H1 (cell line): ENCODE measurements around the gene ZMIZ1. TPM values are rescaled to one million over a fixed set of nuclear protein-coding genes. Genes with fewer than 3 reads are reported as not detected.

ENCODE experiments used
- CTCF ChIA-PET: fragments of 300-600 bp; sonication (Branson Sonifier 250); formaldehyde crosslinking; loops from one replicate; lab custom pipeline; 2021; ENCODE audit not compliant: partially characterized antibody; lab: Charles Lee
- POLR2A ChIA-PET: fragments of 300-600 bp; sonication (Branson Sonifier 250); formaldehyde crosslinking; loops from one replicate; lab custom pipeline; 2021; ENCODE audit warnings: inconsistent platforms; ENCODE audit not compliant: partially characterized antibody; lab: Charles Lee
- DNase-seq, 2 experiments: peaks; one replicate each; pipeline versions ENCODE4 v3.0.0 to v3.0.0-alpha.2; 2010 to 2022; ENCODE audit warnings: low spot score in 2 of 2, low read depth in 1 of 2, mixed read lengths in 1 of 2
- FAIRE-seq: peaks from 2 replicates; lab custom pipeline; 2011; peaks lifted over from hg19 to GRCh38; lab: Jason Lieb, UNC
- H2AFZ ChIP-seq: 2 replicates; pipeline ENCODE4 v1.8.1; 2012; ENCODE audit warnings: low read length, inconsistent platforms
- H2AK5ac ChIP-seq: 2 replicates; pipeline ENCODE4 v1.6.1; 2013; ENCODE audit warnings: low read depth, low read length
- H2BK120ac ChIP-seq: replicated peaks from 2 replicates; pipeline ENCODE3; 2013; ENCODE audit warnings: low read depth, low read length, inconsistent platforms
- H2BK12ac ChIP-seq: 2 replicates; pipeline ENCODE4 v1.6.1; 2013; ENCODE audit warnings: low read depth, low read length
- H2BK15ac ChIP-seq: 2 replicates; pipeline ENCODE4 v1.6.1; 2013; ENCODE audit warnings: low read length
- H2BK20ac ChIP-seq: 2 replicates; pipeline ENCODE4 v1.6.1; 2013; ENCODE audit warnings: low read length
- H2BK5ac ChIP-seq: 2 replicates; pipeline ENCODE4 v1.6.1; 2013; ENCODE audit warnings: low read depth, low read length
- H3K14ac ChIP-seq: 2 replicates; pipeline ENCODE4 v1.6.1; 2013; ENCODE audit warnings: inconsistent platforms; ENCODE audit not compliant: insufficient read length
- H3K18ac ChIP-seq: 2 replicates; pipeline ENCODE4 v1.6.1; 2013; ENCODE audit warnings: low read length; ENCODE audit errors: extremely low read depth
- H3K23ac ChIP-seq: 2 replicates; pipeline ENCODE4 v1.6.1; 2013; ENCODE audit warnings: inconsistent platforms; ENCODE audit not compliant: insufficient read length
- H3K23me2 ChIP-seq: 2 replicates; pipeline ENCODE4 v1.6.1; 2013; ENCODE audit warnings: low read depth, low read length
- H3K27ac ChIP-seq: 2 replicates; pipeline ENCODE4 v1.6.1; 2011; ENCODE audit warnings: low read depth, low read length, inconsistent platforms
- H3K27me3 ChIP-seq, 4 experiments: replicated peaks in 1 of 4; 1 replicate in 1 of 4; 2 replicates in 3 of 4; pipeline versions ENCODE4 v1.6.1 to v1.8.1; 2011 to 2013; ENCODE audit warnings: low read length in 3 of 4, mild to moderate bottlenecking in 3 of 4, inconsistent platforms in 2 of 4, mixed read lengths in 2 of 4, moderate library complexity in 1 of 4; ENCODE audit not compliant: control insufficient read depth in 3 of 4, insufficient read depth in 3 of 4; ENCODE audit errors: extremely low read depth in 1 of 4
- H3K36me3 ChIP-seq, 4 experiments: 2 replicates each; pipeline versions ENCODE4 v1.6.1 to v1.8.1; 2011 to 2013; ENCODE audit warnings: mild to moderate bottlenecking in 4 of 4, low read length in 3 of 4, moderate library complexity in 2 of 4, control low read depth in 1 of 4, inconsistent platforms in 1 of 4; ENCODE audit not compliant: insufficient read depth in 4 of 4, control insufficient read depth in 2 of 4
- H3K4ac ChIP-seq: replicated peaks from 2 replicates; pipeline ENCODE3; 2013; ENCODE audit warnings: low read length, low read depth, mixed read lengths, inconsistent platforms; ENCODE audit not compliant: insufficient read length
- H3K4me1 ChIP-seq, 4 experiments: replicated peaks in 1 of 4; 1 replicate in 1 of 4; 2 replicates in 3 of 4; pipeline versions ENCODE4 v1.6.1 to v1.8.1; 2011 to 2013; ENCODE audit warnings: low read length in 3 of 4, inconsistent platforms in 2 of 4, mixed read lengths in 1 of 4; ENCODE audit not compliant: insufficient read depth in 4 of 4, control insufficient read depth in 3 of 4
- H3K4me2 ChIP-seq, 2 experiments: 2 replicates each; pipeline versions ENCODE4 v1.6.1 to v1.8.1; 2011 to 2013; ENCODE audit warnings: low read depth in 2 of 2, low read length in 2 of 2, control low read depth in 1 of 2, inconsistent platforms in 1 of 2, mild to moderate bottlenecking in 1 of 2; ENCODE audit not compliant: insufficient read depth in 1 of 2
- H3K4me3 ChIP-seq, 4 experiments: fragments of 200-600, 300-600 bp in 1 of 4; sonication (generic), shearing (Covaris generic), sonication (Bioruptor Twin) in 1 of 4; 2 replicates each; pipeline versions ENCODE4 v1.5.1 to v1.8.1; 2011 to 2016; ENCODE audit warnings: low read length in 4 of 4, low read depth in 3 of 4, control low read depth in 2 of 4, inconsistent platforms in 2 of 4, mild to moderate bottlenecking in 2 of 4, mixed read lengths in 1 of 4, moderate library complexity in 1 of 4; ENCODE audit not compliant: insufficient read depth in 2 of 4; ENCODE audit errors: extremely low read depth in 1 of 4
- H3K56ac ChIP-seq: replicated peaks from 2 replicates; pipeline ENCODE3; 2013; ENCODE audit warnings: low read depth, mild to moderate bottlenecking, mixed read lengths, low read length, inconsistent platforms; ENCODE audit not compliant: insufficient read length
- H3K79me1 ChIP-seq: 2 replicates; pipeline ENCODE4 v1.6.1; 2013; ENCODE audit warnings: low read depth, low read length, control low read depth
- H3K79me2 ChIP-seq, 2 experiments: 2 replicates each; pipeline versions ENCODE4 v1.6.1 to v1.8.1; 2012 to 2013; ENCODE audit warnings: low read length in 2 of 2, mild to moderate bottlenecking in 2 of 2, inconsistent platforms in 1 of 2; ENCODE audit not compliant: insufficient read depth in 2 of 2, control insufficient read depth in 1 of 2
- H3K9ac ChIP-seq, 4 experiments: replicated peaks in 1 of 4; 1 replicate in 1 of 4; 2 replicates in 3 of 4; pipeline versions ENCODE4 v1.6.1 to v1.8.1; 2011 to 2013; ENCODE audit warnings: low read depth in 3 of 4, low read length in 3 of 4, control low read depth in 2 of 4, mild to moderate bottlenecking in 2 of 4, moderate library complexity in 2 of 4, inconsistent platforms in 1 of 4; ENCODE audit errors: extremely low read depth in 1 of 4
- H3K9me3 ChIP-seq, 2 experiments: 2 replicates each; pipeline versions ENCODE4 v1.6.1 to v1.8.1; 2012 to 2013; ENCODE audit warnings: mild to moderate bottlenecking in 2 of 2, moderate library complexity in 2 of 2, control low read depth in 1 of 2, inconsistent platforms in 1 of 2, low read depth in 1 of 2, low read length in 1 of 2, mixed read lengths in 1 of 2; ENCODE audit not compliant: insufficient read depth in 2 of 2
- H4K20me1 ChIP-seq, 2 experiments: replicated peaks in 1 of 2; 2 replicates each; pipeline versions ENCODE3 to v1.8.1; 2011 to 2013; ENCODE audit warnings: inconsistent platforms in 2 of 2, low read length in 2 of 2, mild to moderate bottlenecking in 1 of 2; ENCODE audit not compliant: insufficient read depth in 2 of 2, control insufficient read depth in 1 of 2
- H4K5ac ChIP-seq: 2 replicates; pipeline ENCODE4 v1.6.1; 2013; ENCODE audit warnings: low read length, low read depth, mixed read lengths, inconsistent platforms; ENCODE audit not compliant: insufficient read length
- H4K8ac ChIP-seq: 2 replicates; pipeline ENCODE4 v1.8.0; 2013; ENCODE audit warnings: mild to moderate bottlenecking, moderate library complexity, low read length, inconsistent platforms; ENCODE audit not compliant: insufficient read depth; ENCODE audit errors: extremely low read depth
- H4K91ac ChIP-seq: replicated peaks from 2 replicates; pipeline ENCODE3; 2013; ENCODE audit warnings: low read length, mixed read lengths, inconsistent platforms; ENCODE audit not compliant: insufficient read length
- ATF3 ChIP-seq: IDR thresholded peaks from 2 replicates; pipeline ENCODE4 v1.6.1; 2011; ENCODE audit warnings: low read depth, mild to moderate bottlenecking, low read length; ENCODE audit not compliant: insufficient read depth
- HDAC2 ChIP-seq, 2 experiments: fragments of 300-600 bp in 1 of 2; sonication (generic) in 1 of 2; IDR thresholded peaks; 2 replicates each; pipeline ENCODE4 v1.6.1; 2011 to 2012; ENCODE audit warnings: low read depth in 2 of 2, low read length in 2 of 2, mild to moderate bottlenecking in 2 of 2, moderate library complexity in 2 of 2, borderline replicate concordance in 1 of 2, inconsistent platforms in 1 of 2
- HDAC6 ChIP-seq: IDR thresholded peaks from one replicate; pipeline ENCODE4 v1.7.1; 2012; ENCODE audit warnings: low read depth, mild to moderate bottlenecking, inconsistent platforms, low read length, moderate library complexity
- JUND ChIP-seq: IDR thresholded peaks from 2 replicates; pipeline ENCODE4 v1.6.1; 2011; ENCODE audit warnings: mild to moderate bottlenecking, improper control_type of control experiment, low read length
- MAFK ChIP-seq: IDR thresholded peaks from 2 replicates; pipeline ENCODE4 v1.6.1; 2012; ENCODE audit warnings: low read depth, mild to moderate bottlenecking, improper control_type of control experiment, low read length
- RBBP5 ChIP-seq: IDR thresholded peaks from 2 replicates; pipeline ENCODE4 v1.7.1; 2012; ENCODE audit warnings: low read depth, mild to moderate bottlenecking, inconsistent platforms, low read length, moderate library complexity, borderline replicate concordance
- SP2 ChIP-seq: IDR thresholded peaks from 2 replicates; pipeline ENCODE4 v1.6.1; 2012; ENCODE audit warnings: mild to moderate bottlenecking, low read length, inconsistent platforms
- WGBS, 2 experiments: shearing (Covaris generic) in 1 of 2; methylation state at CpG; one replicate each; pipeline versions ENCODE4 v1.1.6 to v1.1.7; 2013 to 2015; ENCODE audit warnings: low lambda C conversion rate in 2 of 2, mixed read lengths in 2 of 2, inconsistent platforms in 1 of 2, low coverage in 1 of 2, missing lambda C conversion rate in 1 of 2; ENCODE audit not compliant: insufficient replicate concordance in 2 of 2, insufficient coverage in 1 of 2, insufficient read length in 1 of 2; ENCODE audit errors: extremely low coverage in 1 of 2, missing lambda C conversion rate in 1 of 2; 5-methylcytosine and 5-hydroxymethylcytosine counted together
- polyA plus RNA-seq, 7 experiments: library from polyadenylated mRNA; depleted of rRNA in 3 of 7; stranded (reverse) in 5 of 7; unstranded in 2 of 7; fragments of >200 nt in 5 of 7; fragments of 200-250 nt in 2 of 7; gene quantifications; 1 replicate in 5 of 7; 2 replicates in 1 of 7; 4 replicates in 1 of 7; pipeline versions ENCODE4 v1.2.1 to v1.2.3, GENCODE V29; 2011 to 2013; ENCODE audit warnings: missing spikeins in 2 of 7, mixed read lengths in 2 of 7
- total RNA-seq: library from RNA; stranded (reverse); fragmentation: NEBNext Ultra II Directional; extraction: Animal tissue kit (Norgen Biotek cat#: 25700); gene quantifications from 2 replicates; pipeline ENCODE4 v1.2.1, GENCODE V29; 2021

Gene ZMIZ1
- total and polyA plus RNA-seq, 2 of the 8 experiments (the other 6 are each of a cell fraction or from before 2014, with no cell fraction given), result 8.1 to 28.0 TPM

- H3K14ac ChIP-seq, result no peak overlapping the region
- H3K4me1 ChIP-seq, result peaks cover 0 to 15% (median 10%) of the 10 kb centered on the region in 4 experiments; a peak in 6 of 7 replicates
- peaks cover 0 to 2% (median 0%) of the 10 kb centered on the region in 4 experiments; a peak in 4 of 8 replicates for H3K36me3 ChIP-seq
- no peak overlapping the region for H3K56ac ChIP-seq
- peaks cover 5 to 15% of the 10 kb centered on the region in 2 experiments for H4K20me1 ChIP-seq
- H3K27me3 ChIP-seq, result no peaks in the 10 kb centered on the region
- no peak overlapping the region for H4K5ac ChIP-seq
- no peak overlapping the region for H2BK120ac ChIP-seq
- 0 out of 2 replicates have a peak overlapping the region, but pooled peaks have one; percentile 55 for H2BK15ac ChIP-seq
- no peak overlapping the region for H3K18ac ChIP-seq
- no peak overlapping the region for H4K8ac ChIP-seq
- no peak for FAIRE-seq
- DNase-seq, result no peak
- peaks cover 3% of the 10 kb centered on the region; the same call in 1 of the 2 replicates for H3K79me1 ChIP-seq
- H3K4me2 ChIP-seq, result peak overlapping the region; percentile 0 to 27; a peak in 1 of 4 replicates
- H3K4me3 ChIP-seq, result no peak overlapping the region
- H3K27ac ChIP-seq, result no peak overlapping the region
- POLR2A ChIA-PET, result interaction anchor here (0.7 to 1.4 kb wide), 2 partner anchors 26 to 975 kb away, joined by 3 read pairs; no protein-coding TSS in a partner anchor
- no peaks in the 10 kb centered on the region for H3K9me3 ChIP-seq
- H3K23ac ChIP-seq, result no peak overlapping the region
- no peak for TF ChIP-seq HDAC6
- no peak for TF ChIP-seq HDAC2 (IDR thresholded peaks at IDR 0.05; ENCODE audit: borderline replicate concordance in 1 of 2, low read depth in 2 of 2, low read length in 2 of 2)
- no peak for TF ChIP-seq RBBP5
- TF ChIP-seq SP2, result no peak
- peak; percentile 28; the same call in 1 of the 2 replicates for TF ChIP-seq MAFK
- no peak for TF ChIP-seq ATF3
- TF ChIP-seq JUND, result no peak
- TF ChIP-seq, all 59 proteins: peak for 1
- Histone ChIP-seq H3K9ac (peak overlapping the region in 2 of 4 experiments; percentile 14 to 35; a peak in 1 of 7 replicates), H2AK5ac (no peak overlapping the region), H3K4ac (no peak overlapping the region), H2BK12ac (no peak overlapping the region), H4K91ac (no peak overlapping the region), H3K23me2 (no peaks in the 10 kb centered on the region), H2BK5ac (no peak overlapping the region), H3K79me2 (no peaks in the 10 kb centered on the region; a peak in 1 of 4 replicates), H2BK20ac (no peak overlapping the region), H2AFZ (no peak overlapping the region)
- WGBS, 2 experiments, result 52% methylated on average over 10 of the region's 12 CpGs; no CpG with 5 or more reads in 1 of the 2 experiments
- CTCF ChIA-PET, result interaction anchor here (1.7 to 32.0 kb wide), 4 partner anchors 8 to 87 kb away, joined by 5 to 396 read pairs (median 10); no protein-coding TSS in a partner anchor
Measured at GRCh38 chr10:79185067-79185774, 116.5 kb downstream of the ZMIZ1 start.
